Neuronal stem cell (in vitro differentiated cells): Measurements from ENCODE around the gene ZNF780B.

Experiments
- DNase-seq: peaks from one replicate; pipeline ENCODE4 v3.0.0-alpha.2; 2013; ENCODE audit warnings: low spot score
- H2AFZ ChIP-seq: one replicate; pipeline ENCODE4 v1.6.1; 2013; ENCODE audit warnings: mild to moderate bottlenecking, low read length, inconsistent platforms
- H2AK5ac ChIP-seq: 2 replicates; pipeline ENCODE4 v1.6.1; 2013; ENCODE audit warnings: low read depth, mild to moderate bottlenecking, inconsistent platforms, low read length, moderate library complexity, mixed read lengths
- H2BK120ac ChIP-seq: 2 replicates; pipeline ENCODE4 v1.6.1; 2013; ENCODE audit warnings: low read depth, mild to moderate bottlenecking, inconsistent platforms, low read length, moderate library complexity, mixed read lengths
- H2BK12ac ChIP-seq: one replicate; pipeline ENCODE4 v1.6.1; 2013; ENCODE audit warnings: low read length, inconsistent platforms
- H2BK15ac ChIP-seq: 2 replicates; pipeline ENCODE4 v1.6.1; 2013; ENCODE audit warnings: mild to moderate bottlenecking, low read length, inconsistent platforms, mixed read lengths
- H2BK5ac ChIP-seq: one replicate; pipeline ENCODE4 v1.6.1; 2013; ENCODE audit warnings: inconsistent platforms, mild to moderate bottlenecking, low read length, moderate library complexity
- H3K14ac ChIP-seq: one replicate; pipeline ENCODE4 v1.6.1; 2013; ENCODE audit warnings: low read length, inconsistent platforms
- H3K18ac ChIP-seq: 2 replicates; pipeline ENCODE4 v1.6.1; 2013; ENCODE audit warnings: low read length, inconsistent platforms
- H3K23ac ChIP-seq: 2 replicates; pipeline ENCODE4 v1.6.1; 2013; ENCODE audit warnings: low read depth, mild to moderate bottlenecking, mixed read lengths, low read length, inconsistent platforms; ENCODE audit not compliant: poor library complexity
- H3K27ac ChIP-seq: replicated peaks from 3 replicates; pipeline ENCODE4 v1.5.1; 2013; ENCODE audit warnings: low read length, inconsistent platforms
- H3K27me3 ChIP-seq, 3 experiments: 2 replicates each; pipeline ENCODE4 v1.6.1; 2013; ENCODE audit warnings: low read length in 3 of 3, mild to moderate bottlenecking in 2 of 3, inconsistent platforms in 1 of 3, low read depth in 1 of 3, mixed read lengths in 1 of 3, moderate library complexity in 1 of 3; ENCODE audit not compliant: control insufficient read depth in 3 of 3, insufficient read depth in 3 of 3
- H3K36me3 ChIP-seq, 2 donors: replicated peaks in 1 of 2; 2 replicates each; pipeline ENCODE4 v1.6.1; 2013; ENCODE audit warnings: low read length in 2 of 2; ENCODE audit not compliant: control insufficient read depth in 2 of 2, insufficient read depth in 2 of 2
- H3K4ac ChIP-seq: 2 replicates; pipeline ENCODE4 v1.6.1; 2013; ENCODE audit warnings: inconsistent platforms, mild to moderate bottlenecking, low read length, moderate library complexity
- H3K4me1 ChIP-seq, 2 donors: 1 replicate in 1 of 2; 2 replicates in 1 of 2; pipeline ENCODE4 v1.6.1; 2013; ENCODE audit warnings: low read length in 2 of 2, low read depth in 1 of 2; ENCODE audit not compliant: control insufficient read depth in 2 of 2, insufficient read depth in 1 of 2
- H3K4me2 ChIP-seq: one replicate; pipeline ENCODE4 v1.6.1; 2013; ENCODE audit warnings: mild to moderate bottlenecking, low read length, inconsistent platforms; ENCODE audit not compliant: insufficient read depth, poor library complexity, severe bottlenecking
- H3K4me3 ChIP-seq, 2 donors: 2 replicates each; pipeline ENCODE4 v1.5.1; 2013; ENCODE audit warnings: low read length in 2 of 2, mild to moderate bottlenecking in 2 of 2, inconsistent platforms in 1 of 2, moderate library complexity in 1 of 2
- H3K79me1 ChIP-seq: one replicate; pipeline ENCODE4 v1.6.1; 2013; ENCODE audit warnings: low read depth, mild to moderate bottlenecking, inconsistent platforms, low read length, moderate library complexity
- H3K9ac ChIP-seq: one replicate; pipeline ENCODE4 v1.6.1; 2013; ENCODE audit warnings: mild to moderate bottlenecking, low read depth, low read length, inconsistent platforms; ENCODE audit not compliant: poor library complexity
- H3K9me3 ChIP-seq, 2 donors: replicated peaks in 1 of 2; 2 replicates each; pipeline versions ENCODE3 to v1.6.1; 2013; ENCODE audit warnings: low read length in 2 of 2, mild to moderate bottlenecking in 2 of 2, inconsistent platforms in 1 of 2, low read depth in 1 of 2, mixed read lengths in 1 of 2, moderate library complexity in 1 of 2; ENCODE audit not compliant: control insufficient read depth in 2 of 2, insufficient read depth in 1 of 2
- H4K8ac ChIP-seq: one replicate; pipeline ENCODE4 v1.6.1; 2013; ENCODE audit warnings: low read depth, mild to moderate bottlenecking, inconsistent platforms, low read length, moderate library complexity
- H4K91ac ChIP-seq: one replicate; pipeline ENCODE4 v1.6.1; 2013; ENCODE audit warnings: low read length, low read depth, mild to moderate bottlenecking, inconsistent platforms; ENCODE audit not compliant: poor library complexity
- whole genome bisulfite sequencing, 2 donors: extraction: QIAGEN DNeasy Blood & Tissue Kit; methylation state at CpG; one replicate each; pipeline ENCODE4 v1.1.7; 2013; ENCODE audit warnings: missing lambda C conversion rate in 2 of 2, mixed read lengths in 1 of 2; ENCODE audit not compliant: insufficient read length in 2 of 2, insufficient replicate concordance in 1 of 2; ENCODE audit errors: extremely low coverage in 2 of 2; 5-methylcytosine and 5-hydroxymethylcytosine counted together

ZNF780B gene

DNA sequence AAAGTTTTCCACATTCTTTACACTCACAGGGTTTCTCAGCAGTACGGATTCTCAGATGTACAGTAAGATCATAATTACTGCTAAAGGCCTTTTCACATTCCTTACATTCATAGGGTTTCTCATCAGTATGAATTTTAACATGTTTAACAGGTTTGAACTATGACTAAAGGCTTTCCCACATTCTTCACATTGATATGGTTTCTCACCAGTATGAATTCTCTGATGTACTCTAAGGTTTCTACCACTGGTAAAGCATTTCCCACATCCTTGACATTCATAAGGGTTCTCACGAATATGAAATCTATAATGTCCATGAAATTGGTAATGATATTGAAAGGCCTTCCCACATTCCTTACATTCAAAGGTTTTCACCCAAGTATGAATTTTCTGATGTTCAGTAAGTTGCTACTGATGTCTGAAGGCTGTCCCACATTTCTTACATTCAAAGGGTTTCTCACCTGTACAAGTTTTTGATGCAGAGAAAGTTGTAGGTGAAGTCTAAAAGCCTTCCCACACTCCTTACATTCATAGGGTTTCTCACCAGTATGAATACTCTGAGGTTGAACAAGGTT, 22.0 kb downstream of the ZNF780B start:
- DNase-seq, result no peak
- Histone ChIP-seq H3K4me3 (no peak overlapping the region), H4K91ac (no peak overlapping the region)

DNA sequence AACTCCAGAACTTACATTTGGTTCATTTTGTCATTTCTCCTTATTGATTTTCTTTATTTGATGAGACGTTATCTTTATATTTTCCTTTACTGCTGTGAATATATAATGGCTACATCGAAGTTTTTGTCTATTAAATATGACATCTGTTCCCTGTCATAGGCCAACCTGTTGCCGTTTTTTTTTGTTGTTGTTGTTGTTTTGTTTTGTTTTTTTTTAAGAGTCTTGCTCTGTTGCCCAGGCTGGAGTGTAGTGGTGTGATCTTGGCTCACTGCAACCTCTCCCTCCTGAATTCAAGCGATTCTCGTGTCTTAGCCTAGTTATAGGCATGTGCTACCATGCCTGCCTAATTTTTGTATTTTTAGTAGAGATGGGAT, 29.4 kb downstream of the ZNF780B start:
- H4K8ac ChIP-seq, result no peak overlapping the region
- H3K27me3 ChIP-seq, result no peaks in the 10 kb centered on the region
- H3K27ac ChIP-seq, result no peak overlapping the region
- H2BK120ac ChIP-seq, result no peak overlapping the region
- no peak overlapping the region for H2BK15ac ChIP-seq
- no CpG with 5 or more reads among the region's 5 CpGs for WGBS, 2 donors
- H3K9me3 ChIP-seq, result peaks cover 27 to 77% of the 10 kb centered on the region in 2 donors
- H3K36me3 ChIP-seq, result no peaks in the 10 kb centered on the region
- no peak overlapping the region for H3K23ac ChIP-seq
- DNase-seq, result no peak
- no peak overlapping the region for H2BK12ac ChIP-seq
- H3K4me2 ChIP-seq, result no peak overlapping the region
- H3K18ac ChIP-seq, result no peak overlapping the region
- no peak overlapping the region for H2AFZ ChIP-seq
- no peak overlapping the region for H2BK5ac ChIP-seq
- no peak overlapping the region for H2AK5ac ChIP-seq
- no peak overlapping the region for H3K9ac ChIP-seq
- H3K79me1 ChIP-seq, result no peaks in the 10 kb centered on the region
- H4K91ac ChIP-seq, result no peak overlapping the region
- H3K14ac ChIP-seq, result no peak overlapping the region
- no peak overlapping the region for H3K4ac ChIP-seq
- H3K4me1 ChIP-seq, result no peaks in the 10 kb centered on the region
- no peak overlapping the region for H3K4me3 ChIP-seq

More for the DNA sequence above, 22.0 kb downstream of the ZNF780B start:
- Histone ChIP-seq H3K27ac (no peak overlapping the region), H4K8ac (no peak overlapping the region), H3K4me2 (no peak overlapping the region), H3K9me3 (peaks cover 19 to 79% of the 10 kb centered on the region in 2 donors), H3K4me1 (no peaks in the 10 kb centered on the region), H3K4ac (no peak overlapping the region), H3K79me1 (no peaks in the 10 kb centered on the region), H3K14ac (no peak overlapping the region), H3K36me3 (peaks cover 2 to 28% of the 10 kb centered on the region in 2 donors), H2BK120ac (no peak overlapping the region), H2BK12ac (no peak overlapping the region), H2BK5ac (no peak overlapping the region), H3K9ac (no peak overlapping the region), H2AK5ac (no peak overlapping the region), H3K23ac (no peak overlapping the region), H3K27me3 (no peaks in the 10 kb centered on the region), H2AFZ (no peak overlapping the region), H2BK15ac (no peak overlapping the region), H3K18ac (no peak overlapping the region)
- no CpG with 5 or more reads among the region's 2 CpGs for WGBS, 2 donors

DNA sequence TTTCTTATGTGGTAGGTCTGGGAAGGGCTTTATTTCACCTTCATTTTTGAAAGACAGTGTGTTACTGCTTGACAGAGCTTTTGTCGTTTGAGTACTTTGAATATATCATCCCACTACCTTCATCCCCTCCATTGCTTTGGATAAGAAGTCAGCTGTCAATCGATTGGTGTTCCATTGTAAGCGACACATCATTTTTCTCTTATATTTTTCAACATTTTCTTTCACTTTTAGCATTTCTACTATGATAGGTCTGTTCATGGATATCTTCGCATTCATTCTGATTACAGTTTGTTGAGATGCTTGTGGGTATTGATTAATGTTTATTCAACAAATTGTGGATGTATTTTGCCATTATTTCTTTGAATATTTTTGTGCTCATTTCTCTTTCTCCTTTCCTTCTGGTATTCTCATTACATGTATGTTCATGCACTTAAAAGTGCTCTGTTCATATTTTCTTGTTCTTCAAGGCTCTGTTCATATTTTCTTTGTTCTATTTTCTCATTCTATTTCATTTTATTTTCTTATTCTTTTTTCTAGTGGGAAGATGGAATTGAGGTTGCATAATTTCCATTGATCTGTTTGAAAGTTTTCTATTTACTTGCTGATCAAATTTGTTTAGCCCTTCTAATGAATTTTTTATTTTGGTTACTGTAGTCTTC, 30.0 kb downstream of the ZNF780B start:
- Histone ChIP-seq H3K79me1 (no peaks in the 10 kb centered on the region), H3K27ac (no peak overlapping the region), H3K4me1 (no peaks in the 10 kb centered on the region), H4K91ac (no peak overlapping the region), H3K36me3 (no peaks in the 10 kb centered on the region), H2BK15ac (no peak overlapping the region), H3K18ac (no peak overlapping the region), H2AFZ (no peak overlapping the region), H2BK5ac (no peak overlapping the region), H3K4me3 (no peak overlapping the region), H3K9ac (no peak overlapping the region), H3K23ac (no peak overlapping the region), H3K4me2 (no peak overlapping the region), H2BK120ac (no peak overlapping the region), H2AK5ac (no peak overlapping the region), H4K8ac (no peak overlapping the region), H3K4ac (no peak overlapping the region), H3K27me3 (no peaks in the 10 kb centered on the region), H3K14ac (no peak overlapping the region), H2BK12ac (no peak overlapping the region), H3K9me3 (peaks cover 25 to 72% of the 10 kb centered on the region in 2 donors)
- no peak for DNase-seq
- no CpG with 5 or more reads among the region's 4 CpGs for WGBS, 2 donors

DNA sequence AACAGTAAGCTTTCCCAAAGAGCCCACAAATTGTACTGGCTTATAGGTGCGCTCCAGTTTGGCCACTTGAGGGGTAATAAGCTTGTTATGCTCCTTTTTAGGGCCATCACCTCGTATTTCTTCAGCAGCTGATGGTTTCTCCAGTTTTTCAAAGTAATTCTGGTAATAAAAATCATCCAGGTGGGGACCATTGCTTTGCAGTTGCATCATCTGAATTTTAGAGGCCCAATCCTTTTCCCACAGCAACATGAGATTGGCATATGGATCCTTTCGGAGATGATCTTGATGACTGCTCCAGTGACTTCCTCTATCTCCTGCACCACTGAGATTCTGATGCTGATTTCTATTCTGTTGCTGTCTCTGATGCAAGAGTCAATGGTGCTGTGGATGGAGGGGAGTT, 32.1 kb downstream of the ZNF780B start:
- no peak overlapping the region for H3K4ac ChIP-seq
- no peaks in the 10 kb centered on the region for H3K36me3 ChIP-seq
- no peak overlapping the region for H4K91ac ChIP-seq
- H2BK15ac ChIP-seq, result no peak overlapping the region
- no CpG with 5 or more reads among the region's 3 CpGs for WGBS, 2 donors
- no peak overlapping the region for H2BK120ac ChIP-seq
- peaks cover 22 to 53% of the 10 kb centered on the region in 2 donors for H3K9me3 ChIP-seq
- H3K18ac ChIP-seq, result no peak overlapping the region
- no peak for DNase-seq
- H2BK5ac ChIP-seq, result no peak overlapping the region
- no peaks in the 10 kb centered on the region for H3K27me3 ChIP-seq
- no peak overlapping the region for H2AFZ ChIP-seq
- H3K27ac ChIP-seq, result no peak overlapping the region
- H3K9ac ChIP-seq, result no peak overlapping the region
- no peaks in the 10 kb centered on the region for H3K4me1 ChIP-seq
- H4K8ac ChIP-seq, result no peak overlapping the region
- H3K14ac ChIP-seq, result no peak overlapping the region
- H3K79me1 ChIP-seq, result no peaks in the 10 kb centered on the region
- no peak overlapping the region for H3K4me3 ChIP-seq
- H3K4me2 ChIP-seq, result no peak overlapping the region
- no peak overlapping the region for H3K23ac ChIP-seq
- no peak overlapping the region for H2BK12ac ChIP-seq
- no peak overlapping the region for H2AK5ac ChIP-seq
